Glutamatergic neuron (in vitro differentiated cells): Measurements from ENCODE around the gene SNRNP25. TPM values are rescaled to one million over a fixed set of nuclear protein-coding genes. Genes with fewer than 3 reads are reported as not detected.

ENCODE experiments used
- DNase-seq: peaks from one replicate; pipeline ENCODE4 v3.0.0; 2022
- H3K27ac Mint-ChIP-seq: one replicate; pipeline ENCODE4 v1.8.0; 2020; ENCODE audit warnings: mild to moderate bottlenecking, mixed read lengths, inconsistent platforms; ENCODE audit not compliant: unreplicated experiment
- H3K27me3 Mint-ChIP-seq: one replicate; pipeline ENCODE4 v1.8.0; 2020; ENCODE audit warnings: mild to moderate bottlenecking, moderate library complexity, mixed read lengths, inconsistent platforms; ENCODE audit not compliant: unreplicated experiment
- H3K36me3 Mint-ChIP-seq: one replicate; pipeline ENCODE4 v1.8.0; 2020; ENCODE audit warnings: mild to moderate bottlenecking, mixed read lengths, inconsistent platforms; ENCODE audit not compliant: unreplicated experiment
- H3K4me1 Mint-ChIP-seq: one replicate; pipeline ENCODE4 v1.8.0; 2020; ENCODE audit warnings: mild to moderate bottlenecking, low read depth, mixed read lengths, inconsistent platforms; ENCODE audit not compliant: unreplicated experiment
- H3K4me3 Mint-ChIP-seq: one replicate; pipeline ENCODE4 v1.8.0; 2020; ENCODE audit warnings: mild to moderate bottlenecking, mixed read lengths, inconsistent platforms; ENCODE audit not compliant: unreplicated experiment
- H3K9me3 Mint-ChIP-seq: one replicate; pipeline ENCODE4 v1.8.0; 2020; ENCODE audit warnings: mild to moderate bottlenecking, moderate library complexity, mixed read lengths, inconsistent platforms; ENCODE audit not compliant: unreplicated experiment
- CTCF ChIP-seq: fragments of 200-600 bp; sonication (generic); IDR thresholded peaks from one replicate; pipeline ENCODE4 v1.5.0; 2021; ENCODE audit not compliant: partially characterized antibody, unreplicated experiment
- total RNA-seq: library from RNA; stranded (reverse); fragmentation: NEBNext Ultra II Directional; extraction: Animal tissue kit (Norgen Biotek cat#: 25700); gene quantifications from one replicate; pipeline ENCODE4 v1.2.1, GENCODE V29; 2021; ENCODE audit not compliant: unreplicated experiment

Gene SNRNP25
- total RNA-seq, 1 donor from 2014 or later: 21.5 TPM

- Mint-ChIP-seq H3K27me3 (peaks cover 2% of the 10 kb centered on the region), H3K4me3 (no peak overlapping the region), H3K4me1 (no peaks in the 10 kb centered on the region), H3K9me3 (no peaks in the 10 kb centered on the region), H3K36me3 (no peaks in the 10 kb centered on the region), H3K27ac (no peak overlapping the region)
- no peak for TF ChIP-seq CTCF
- no peak for DNase-seq
Observed at GRCh38 chr16:88613-89012, 35.0 kb downstream of the SNRNP25 start.

DNA sequence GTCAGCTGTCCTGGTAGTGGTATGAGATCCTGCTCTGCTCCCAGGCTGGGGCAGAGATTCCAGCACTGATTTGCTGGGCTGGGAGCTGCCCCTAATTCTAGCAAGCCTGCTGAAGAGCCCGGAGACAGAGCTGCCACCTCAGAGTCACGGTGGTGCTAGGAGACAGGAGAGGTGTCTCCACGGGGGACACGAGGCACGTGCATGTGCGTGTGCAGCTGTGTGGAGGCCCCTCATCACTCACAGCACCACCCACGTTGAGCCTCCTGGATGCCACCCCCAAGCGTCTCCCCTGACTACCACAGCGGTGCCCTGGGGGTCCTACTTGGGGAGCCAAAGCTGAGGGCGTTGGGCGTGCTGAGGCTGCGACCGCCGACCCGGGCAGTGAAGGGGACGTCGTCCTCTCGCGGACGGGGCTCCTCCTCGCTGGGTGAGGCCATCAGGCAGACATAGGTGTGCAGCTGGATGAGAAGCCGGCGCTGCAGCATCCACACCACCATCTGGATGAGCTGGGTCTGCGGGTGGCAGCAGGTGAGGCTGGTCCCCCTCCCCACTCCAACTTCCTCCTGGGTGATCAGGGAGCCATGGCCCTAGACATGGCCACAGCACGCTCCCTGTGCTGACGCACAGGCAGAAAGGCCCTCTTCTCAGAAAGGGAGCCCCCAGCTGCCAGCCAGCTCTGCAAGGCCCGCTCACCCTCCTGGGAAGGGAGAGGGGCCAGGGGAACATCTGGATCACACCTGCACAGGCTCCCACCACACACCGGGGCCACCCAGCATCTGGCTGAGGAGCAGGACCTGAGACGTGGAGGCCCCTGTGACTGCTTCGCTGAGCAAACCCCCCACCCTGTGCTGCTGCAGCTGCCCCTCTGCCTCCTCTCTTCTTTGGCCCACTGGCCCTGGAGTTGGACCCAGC lies 36.0 kb downstream of the SNRNP25 start:
- TF ChIP-seq CTCF: no peak
- no peak for DNase-seq
- peaks cover 4% of the 10 kb centered on the region for H3K27me3 Mint-ChIP-seq
- H3K4me1 Mint-ChIP-seq: no peaks in the 10 kb centered on the region
- H3K27ac Mint-ChIP-seq: no peak overlapping the region
- H3K4me3 Mint-ChIP-seq: no peak overlapping the region
- no peaks in the 10 kb centered on the region for H3K36me3 Mint-ChIP-seq
- H3K9me3 Mint-ChIP-seq: no peaks in the 10 kb centered on the region

DNA sequence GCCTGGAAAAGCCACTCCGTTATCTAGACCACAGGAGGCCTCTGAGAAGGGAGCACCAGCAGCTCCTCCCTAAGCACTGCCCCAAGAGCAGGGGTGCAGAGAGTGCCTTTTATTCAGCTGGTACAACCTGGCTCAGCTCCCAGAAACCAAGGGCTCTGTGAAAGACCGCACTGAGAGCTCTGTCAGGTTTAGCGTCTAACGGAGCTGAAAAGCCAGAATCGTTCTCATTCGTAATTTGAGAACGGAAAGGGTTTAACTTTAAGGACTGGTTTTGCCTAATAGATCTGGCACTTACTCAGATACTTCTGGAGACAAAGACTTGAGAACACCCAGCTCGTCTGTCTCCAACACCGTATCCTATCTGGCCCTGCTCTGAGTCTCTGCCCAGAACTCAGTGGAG lies 37.9 kb downstream of the SNRNP25 start:
- H3K36me3 Mint-ChIP-seq: no peaks in the 10 kb centered on the region
- H3K27me3 Mint-ChIP-seq: peaks cover 4% of the 10 kb centered on the region
- H3K4me3 Mint-ChIP-seq: no peak overlapping the region
- no peak overlapping the region for H3K27ac Mint-ChIP-seq
- no peak for TF ChIP-seq CTCF
- H3K4me1 Mint-ChIP-seq: no peaks in the 10 kb centered on the region
- H3K9me3 Mint-ChIP-seq: no peaks in the 10 kb centered on the region
- DNase-seq: no peak

- H3K36me3 Mint-ChIP-seq: no peaks in the 10 kb centered on the region
- TF ChIP-seq CTCF: no peak
- H3K27me3 Mint-ChIP-seq: peaks cover 4% of the 10 kb centered on the region
- DNase-seq: no peak
- peaks cover under 1% of the 10 kb centered on the region for H3K4me1 Mint-ChIP-seq
- H3K4me3 Mint-ChIP-seq: no peak overlapping the region
- H3K27ac Mint-ChIP-seq: no peak overlapping the region
- no peaks in the 10 kb centered on the region for H3K9me3 Mint-ChIP-seq
Observed at GRCh38 chr16:92431-93339, 39.1 kb downstream of the SNRNP25 start.
